ENCODE data around the gene TRAPPC10.

The TRAPPC10 gene

DNA sequence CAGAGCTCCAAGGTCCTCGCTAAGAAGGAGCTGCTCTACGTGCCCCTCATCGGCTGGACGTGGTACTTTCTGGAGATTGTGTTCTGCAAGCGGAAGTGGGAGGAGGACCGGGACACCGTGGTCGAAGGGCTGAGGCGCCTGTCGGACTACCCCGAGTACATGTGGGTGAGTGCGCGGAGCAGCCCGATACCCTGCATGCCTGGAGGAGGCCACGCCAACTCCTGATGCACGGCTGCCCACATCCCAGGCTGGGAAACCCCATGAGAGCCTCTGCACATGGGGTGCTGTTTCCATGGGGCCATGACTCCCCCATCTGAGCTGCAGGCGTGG, 43.0 kb upstream of the TRAPPC10 start:
- no peak for TF ChIP-seq CTCF (IDR thresholded peaks at IDR 0.05; ENCODE audit: insufficient read depth, missing control alignments)
- FAIRE-seq (no peak), DNase-seq (ENCODE audit: insufficient read length, low spot score) (no peak)

- DNase-seq (ENCODE audit: insufficient read length, low spot score), result no peak
- no peak for FAIRE-seq
- no peak for TF ChIP-seq CTCF (IDR thresholded peaks at IDR 0.05; ENCODE audit: insufficient read depth, missing control alignments)
Measured at GRCh38 chr21:43970551-43970950, 41.6 kb upstream of the TRAPPC10 start.

DNA sequence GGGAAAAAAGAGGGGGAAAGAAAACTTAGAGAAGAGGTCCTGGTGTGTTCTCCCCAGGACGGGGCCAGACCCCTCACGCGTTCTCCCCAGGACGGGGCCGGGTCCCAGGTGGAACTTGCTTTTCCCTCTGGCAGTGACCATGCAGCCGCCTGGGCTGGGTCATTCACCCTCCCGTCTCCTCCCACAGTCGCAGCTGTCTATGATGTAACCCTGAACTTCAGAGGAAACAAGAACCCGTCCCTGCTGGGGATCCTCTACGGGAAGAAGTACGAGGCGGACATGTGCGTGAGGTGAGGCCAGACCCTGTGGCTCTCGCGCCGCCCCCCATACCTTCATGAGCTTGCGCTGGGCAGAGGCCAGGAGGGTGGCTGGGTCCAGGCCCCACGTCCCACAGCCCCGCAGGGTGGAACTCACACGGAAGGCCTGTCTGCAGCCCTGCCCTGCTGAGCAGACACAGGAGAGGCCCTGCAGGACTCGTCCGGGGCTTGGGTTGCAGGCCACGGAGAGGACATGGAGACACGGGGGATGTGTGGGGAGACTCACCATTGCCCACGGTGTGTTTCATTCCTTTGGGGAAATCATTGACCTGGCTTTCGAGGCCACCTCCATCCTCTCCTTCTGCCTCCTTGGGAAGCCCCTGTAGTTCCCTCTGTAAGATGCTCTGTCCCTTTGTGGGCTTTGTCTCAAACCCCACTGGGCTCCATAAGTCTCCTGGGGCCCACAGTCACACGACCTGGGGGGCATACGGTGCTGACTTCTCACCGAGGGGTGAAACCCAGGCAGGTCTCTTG, 40.7 kb upstream of the TRAPPC10 start:
- DNase-seq (ENCODE audit: insufficient read length, low spot score) (no peak), FAIRE-seq (no peak)
- no peak for TF ChIP-seq CTCF (IDR thresholded peaks at IDR 0.05; ENCODE audit: insufficient read depth, missing control alignments)

DNA sequence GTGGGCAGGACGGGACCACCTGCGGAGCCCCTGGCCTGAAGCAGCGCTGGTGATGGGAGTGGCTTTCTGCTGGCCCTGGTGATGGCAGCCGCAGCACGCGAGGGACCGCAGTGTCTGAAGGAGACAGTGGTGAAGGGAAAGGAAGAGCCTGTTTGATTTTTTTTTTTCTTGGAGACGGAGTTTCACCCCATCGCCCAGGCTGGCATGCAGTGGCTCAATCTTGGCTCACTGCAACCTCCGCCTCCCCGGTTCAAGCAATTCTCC, 40.2 kb upstream of the TRAPPC10 start:
- TF ChIP-seq CTCF (IDR thresholded peaks at IDR 0.05; ENCODE audit: insufficient read depth, missing control alignments), result no peak
- DNase-seq (ENCODE audit: insufficient read length, low spot score) (no peak), FAIRE-seq (no peak)

DNA sequence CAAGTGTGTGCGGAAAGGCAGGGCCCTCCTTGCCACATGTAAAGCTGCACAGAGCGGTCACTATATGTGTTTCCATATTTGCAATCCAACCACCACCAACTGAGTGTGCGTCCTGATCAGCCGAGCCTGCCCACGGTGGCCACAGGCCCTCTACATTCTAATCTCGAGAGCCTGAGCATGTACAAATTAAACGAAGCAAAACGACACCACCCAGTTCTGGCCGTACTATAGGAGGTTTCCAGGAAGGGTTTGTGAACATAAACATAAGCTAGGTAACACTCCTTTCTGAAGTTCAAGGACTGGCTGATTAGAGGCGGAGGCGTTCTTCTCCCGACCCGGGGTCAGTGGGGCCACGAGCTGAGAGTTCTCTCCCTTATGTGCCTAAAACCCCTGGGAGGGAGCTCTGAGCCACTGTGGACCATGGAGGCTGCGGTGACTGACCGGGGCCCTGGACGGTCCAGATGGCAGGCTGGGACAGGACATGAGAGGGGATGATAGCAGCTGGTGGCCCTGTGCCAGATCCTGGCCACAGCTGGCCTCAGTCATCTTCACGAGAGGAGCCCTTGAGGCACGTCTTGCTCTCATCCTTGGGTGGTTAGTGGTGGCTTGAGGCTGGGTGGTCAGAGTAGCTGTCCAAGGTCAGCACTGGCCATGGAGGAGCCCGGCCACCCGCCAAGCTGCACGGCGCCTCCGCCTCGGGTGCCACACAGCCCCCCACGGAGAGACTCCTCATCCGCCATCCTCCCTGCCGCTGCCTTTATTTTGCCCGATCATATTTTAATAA, 39.1 kb upstream of the TRAPPC10 start:
- DNase-seq (ENCODE audit: insufficient read length, low spot score) (no peak), FAIRE-seq (no peak)
- no peak for TF ChIP-seq CTCF (IDR thresholded peaks at IDR 0.05; ENCODE audit: insufficient read depth, missing control alignments)

GRCh38 chr21:43973634-43973955, 38.5 kb upstream of the TRAPPC10 start:
- FAIRE-seq (no peak), DNase-seq (ENCODE audit: insufficient read length, low spot score) (no peak)
- TF ChIP-seq CTCF (IDR thresholded peaks at IDR 0.05; ENCODE audit: insufficient read depth, missing control alignments), result no peak

DNA sequence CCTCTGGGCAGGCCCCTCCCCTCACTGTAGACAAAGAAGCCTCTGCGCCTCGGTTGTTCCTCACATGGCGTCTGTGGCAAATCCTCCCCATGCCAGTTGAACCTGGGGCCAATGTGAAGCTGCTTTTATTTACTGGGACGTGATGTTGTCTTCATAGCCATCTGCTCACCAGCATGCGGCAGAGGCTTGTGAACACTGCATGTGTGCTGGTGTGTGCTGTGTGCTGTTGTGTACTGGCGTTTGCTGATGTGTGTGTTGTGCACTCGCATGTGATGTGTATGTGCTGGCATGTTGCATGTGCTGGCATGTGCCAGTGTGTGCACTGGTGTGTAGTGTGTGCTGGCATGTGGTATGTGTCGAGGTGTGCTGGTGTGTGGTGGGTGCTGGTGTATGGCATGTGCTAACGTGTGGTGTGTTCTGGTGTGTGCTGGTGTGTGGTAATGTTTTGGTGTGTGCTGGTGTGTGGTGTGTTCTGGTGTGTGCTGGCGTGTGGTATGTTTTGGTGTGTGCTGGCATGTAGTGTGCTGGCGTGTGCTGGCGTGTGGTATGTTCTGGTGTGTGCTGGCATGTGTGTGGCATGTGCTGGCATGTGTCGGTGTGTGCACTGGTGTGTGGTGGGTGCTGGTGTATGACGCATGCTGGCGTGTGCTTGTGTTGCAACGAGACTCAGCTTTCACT, 37.2 kb upstream of the TRAPPC10 start:
- no peak for FAIRE-seq
- no peak for TF ChIP-seq CTCF (IDR thresholded peaks at IDR 0.05; ENCODE audit: insufficient read depth, missing control alignments)
- DNase-seq (ENCODE audit: insufficient read length, low spot score), result no peak
